Measurements from ENCODE around the gene CDCP2.

GRCh38 chr1:54109129-54110090 lies 43.4 kb downstream of the CDCP2 start:
- TF ChIP-seq CTCF (IDR thresholded peaks at IDR 0.05; ENCODE audit: control extremely low read depth in 1 of 3, insufficient read depth in 1 of 3, low read depth in 1 of 3, low read length in 3 of 3) = no peak
- no peak for TF ChIP-seq POLR2AphosphoS5 (IDR thresholded peaks at IDR 0.05; ENCODE audit: low read depth, low read length)
- TF ChIP-seq TAF1 (IDR thresholded peaks at IDR 0.05; ENCODE audit: low read depth, low read length) = no peak
- TF ChIP-seq EGR1 (IDR thresholded peaks at IDR 0.05; ENCODE audit: borderline replicate concordance, low read depth, low read length) = no peak
- TF ChIP-seq HDAC6 (IDR thresholded peaks at IDR 0.05; ENCODE audit: low read depth, low read length) = no peak
- TF ChIP-seq CEBPB (IDR thresholded peaks at IDR 0.05; ENCODE audit: low read depth, low read length) = no peak
- no peak for TF ChIP-seq ASH2L (IDR thresholded peaks at IDR 0.05; ENCODE audit: low read length)
- TF ChIP-seq SP1 (IDR thresholded peaks at IDR 0.05; ENCODE audit: low read depth, low read length) = no peak
- no peak for TF ChIP-seq SIN3A (conservative IDR thresholded peaks at IDR 0.05 in 1 of 2, IDR thresholded peaks at IDR 0.05 in 1 of 2; ENCODE audit: low read depth in 1 of 2, low read length in 2 of 2)
- TF ChIP-seq EZH2 (IDR thresholded peaks at IDR 0.05; ENCODE audit: low read depth, low read length, severe bottlenecking) = no peak
- TF ChIP-seq MAX (IDR thresholded peaks at IDR 0.05) = no peak

Measured in H1 (cell line).